NCI-H524 (cell line): Measurements from ENCODE around the gene ZNF462.

Experiments used
- DNase-seq, 2 experiments: peaks; one replicate each; lab custom pipeline; 2025; lab: John Stamatoyannopoulos, UW

The ZNF462 gene

DNA sequence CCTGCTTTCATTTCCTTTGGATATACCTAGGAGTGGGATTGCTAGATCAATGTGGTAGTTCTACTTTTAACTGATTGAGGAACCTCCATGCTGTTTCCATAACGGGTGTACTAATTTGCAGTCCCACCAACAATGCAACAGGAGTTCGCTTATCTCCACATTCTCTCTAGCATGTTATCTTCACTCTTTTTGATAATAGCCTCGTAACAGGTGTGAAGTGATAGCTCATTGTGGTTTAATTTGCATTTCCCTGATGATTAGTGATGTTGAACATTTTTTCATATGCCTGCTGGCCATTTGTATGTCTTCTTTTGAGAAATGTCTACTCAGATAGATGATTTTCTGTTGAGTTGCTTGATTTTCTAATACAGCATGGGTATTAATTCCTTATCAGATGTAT is 142.2 kb downstream of the ZNF462 start:
- DNase-seq, result no peak

GRCh38 chr9:107007402-107007801 is 144.4 kb downstream of the ZNF462 start:
- peak; percentile 68 to 88 for DNase-seq

DNA sequence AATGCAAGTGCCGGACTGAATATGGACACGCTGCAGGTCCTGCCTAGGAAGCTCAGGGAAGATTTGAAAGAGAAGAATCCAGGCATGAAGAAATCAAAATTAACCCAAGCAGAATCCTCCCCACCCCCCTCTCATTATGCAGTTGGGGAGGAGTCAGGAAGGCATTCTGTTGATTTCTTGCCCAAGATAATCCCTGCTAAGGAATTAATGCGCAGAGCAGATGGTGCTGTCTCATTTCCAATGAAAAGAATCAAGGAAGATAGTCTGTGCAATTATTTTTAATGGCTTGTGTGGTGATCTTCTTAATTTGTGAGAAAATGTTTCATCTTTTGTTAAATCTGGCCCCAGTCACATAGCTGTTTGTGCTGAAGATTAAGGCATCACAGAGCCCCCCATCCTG is 145.0 kb downstream of the ZNF462 start:
- DNase-seq, result peak; percentile 99

GRCh38 chr9:107008447-107008846 is 145.5 kb downstream of the ZNF462 start:
- DNase-seq, result no peak

DNA sequence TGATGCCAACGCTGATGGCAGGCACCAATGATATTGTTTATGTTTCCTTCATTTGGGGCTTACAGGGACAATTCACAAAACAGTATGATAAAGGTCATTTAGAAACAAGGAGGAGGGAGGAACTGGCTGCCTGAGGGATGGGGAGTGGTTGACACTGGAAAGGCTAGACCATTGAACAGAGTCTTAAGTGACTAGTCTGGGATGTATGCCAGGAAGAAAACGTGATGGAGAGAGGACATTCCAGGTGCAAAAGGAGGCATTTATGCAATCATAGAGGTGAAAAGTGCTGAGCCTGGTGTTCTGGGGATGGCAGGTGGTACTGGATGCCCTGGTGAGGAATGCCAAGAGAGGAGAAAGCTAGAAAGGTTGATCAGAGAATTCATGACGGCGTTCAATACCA is 153.4 kb downstream of the ZNF462 start:
- DNase-seq, result no peak

- DNase-seq, result no peak
These were observed 156.0 kb downstream of the ZNF462 start for GRCh38 chr9:107018861-107019545.

DNA sequence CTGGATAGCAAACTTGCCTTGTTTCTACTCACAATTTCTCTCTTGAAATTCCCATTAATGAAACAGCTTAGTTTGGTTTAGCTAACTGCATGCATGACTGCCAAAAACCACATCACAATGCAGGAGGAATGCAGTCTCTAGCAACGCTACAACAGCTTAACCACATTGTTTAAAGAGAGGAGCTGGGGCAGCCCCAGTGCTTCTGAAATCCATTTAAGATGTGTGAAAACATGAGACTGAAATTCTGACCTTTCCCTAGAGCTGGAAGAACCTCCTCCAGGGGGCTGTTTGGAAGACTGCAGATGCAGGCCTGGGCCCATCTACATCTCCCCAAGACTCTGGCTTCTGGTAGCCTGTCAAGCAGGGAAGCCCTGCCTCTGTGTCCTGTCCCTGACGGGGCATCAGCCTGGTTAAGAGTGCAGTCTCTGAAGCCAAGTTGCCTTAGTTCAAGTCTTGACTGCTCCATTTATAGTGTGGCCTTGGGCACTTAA is 157.1 kb downstream of the ZNF462 start:
- no peak for DNase-seq

GRCh38 chr9:107024193-107024592 is 161.2 kb downstream of the ZNF462 start:
- DNase-seq, result no peak

- no peak for DNase-seq
These were observed 162.5 kb downstream of the ZNF462 start for GRCh38 chr9:107025260-107026035.

GRCh38 chr9:107029146-107029545 is 166.2 kb downstream of the ZNF462 start:
- DNase-seq, result peak; percentile 62 to 85

DNA sequence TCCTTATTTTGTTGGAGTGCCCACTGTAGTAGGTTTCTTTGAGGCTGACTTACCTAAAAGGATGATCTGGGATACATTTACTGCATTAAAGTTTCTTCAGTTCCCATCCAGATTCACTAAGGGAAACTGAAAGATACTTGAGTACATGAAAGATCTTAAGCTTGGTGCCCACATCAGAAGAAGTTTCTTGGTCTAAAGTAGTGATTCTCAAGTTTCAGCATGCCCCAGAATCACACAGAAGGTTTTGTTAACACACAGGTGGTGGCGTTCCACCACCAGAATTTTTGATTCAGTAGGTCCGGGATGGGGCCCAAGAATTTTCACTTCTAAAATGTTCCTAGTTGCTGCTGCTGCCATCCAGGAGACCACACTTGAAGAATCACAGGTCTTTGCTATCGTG is 171.0 kb downstream of the ZNF462 start:
- DNase-seq, result no peak

GRCh38 chr9:107034831-107035230 is 171.9 kb downstream of the ZNF462 start:
- no peak for DNase-seq

- DNase-seq, result peak; percentile 94 to 97
These were observed 173.4 kb downstream of the ZNF462 start for GRCh38 chr9:107036367-107036766.

GRCh38 chr9:107039542-107039941 is 176.6 kb downstream of the ZNF462 start:
- DNase-seq, result peak in 1 of 2 experiments; percentile 73

GRCh38 chr9:107042606-107043005 is 179.6 kb downstream of the ZNF462 start:
- no peak for DNase-seq

DNA sequence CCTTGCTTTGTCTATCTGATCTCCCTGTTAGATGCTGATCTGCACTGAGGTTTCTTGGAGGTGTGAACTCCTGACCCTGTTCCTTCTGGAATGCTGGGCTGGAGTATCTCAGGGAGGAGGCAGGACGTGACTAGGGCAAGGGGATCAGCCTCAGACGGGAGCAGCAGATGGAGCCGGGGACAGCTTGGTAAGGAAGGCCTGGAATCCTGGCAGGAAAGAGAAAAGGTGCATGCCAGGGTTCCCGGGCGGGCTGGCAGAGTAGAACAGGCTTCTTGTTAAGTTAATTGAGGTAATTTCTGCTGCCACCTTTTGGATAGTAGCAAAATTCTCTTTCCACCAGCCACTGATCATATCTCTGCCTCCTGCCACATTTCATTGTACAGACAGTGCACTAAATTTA is 180.9 kb downstream of the ZNF462 start:
- peak; percentile 48 to 85 for DNase-seq

DNA sequence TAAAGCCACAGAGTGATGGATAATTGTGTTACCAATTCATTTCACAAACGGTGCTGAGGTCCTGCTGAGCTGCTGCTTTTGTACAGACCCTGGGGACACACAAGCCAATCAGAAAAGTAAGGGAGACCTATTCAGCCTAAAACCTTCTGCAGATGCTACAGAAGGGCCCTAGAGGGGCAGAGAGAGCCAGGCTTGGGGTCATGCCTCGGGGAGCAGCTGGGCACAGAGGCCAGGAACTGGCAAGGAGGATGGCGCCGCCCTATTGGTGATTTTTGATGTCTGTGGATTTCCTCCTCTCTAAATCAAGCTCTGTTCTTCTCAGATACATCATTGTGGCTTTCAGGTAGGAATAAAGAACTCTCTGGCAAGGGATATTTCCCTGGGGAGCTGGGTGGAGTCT is 181.9 kb downstream of the ZNF462 start:
- peak in 1 of 2 experiments; percentile 17 for DNase-seq

DNA sequence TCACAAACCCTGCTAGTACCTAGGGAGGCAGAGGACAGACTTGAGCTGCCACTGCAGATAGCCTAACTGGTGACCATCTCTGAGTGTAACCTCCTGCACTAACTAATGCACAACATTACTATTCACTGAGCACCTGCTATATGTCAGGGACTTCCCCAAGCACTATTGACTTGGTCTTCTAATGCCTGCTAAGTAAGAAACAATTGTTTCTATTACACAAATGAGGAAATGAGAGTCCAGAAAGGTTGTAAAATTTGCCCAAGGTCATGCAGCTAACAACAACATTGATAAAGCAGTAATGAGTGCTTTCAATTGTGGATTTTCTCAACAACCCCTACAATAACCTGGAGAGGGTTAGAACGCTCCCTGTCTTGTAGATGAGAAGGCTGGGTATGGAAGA is 183.7 kb downstream of the ZNF462 start:
- DNase-seq, result no peak

DNA sequence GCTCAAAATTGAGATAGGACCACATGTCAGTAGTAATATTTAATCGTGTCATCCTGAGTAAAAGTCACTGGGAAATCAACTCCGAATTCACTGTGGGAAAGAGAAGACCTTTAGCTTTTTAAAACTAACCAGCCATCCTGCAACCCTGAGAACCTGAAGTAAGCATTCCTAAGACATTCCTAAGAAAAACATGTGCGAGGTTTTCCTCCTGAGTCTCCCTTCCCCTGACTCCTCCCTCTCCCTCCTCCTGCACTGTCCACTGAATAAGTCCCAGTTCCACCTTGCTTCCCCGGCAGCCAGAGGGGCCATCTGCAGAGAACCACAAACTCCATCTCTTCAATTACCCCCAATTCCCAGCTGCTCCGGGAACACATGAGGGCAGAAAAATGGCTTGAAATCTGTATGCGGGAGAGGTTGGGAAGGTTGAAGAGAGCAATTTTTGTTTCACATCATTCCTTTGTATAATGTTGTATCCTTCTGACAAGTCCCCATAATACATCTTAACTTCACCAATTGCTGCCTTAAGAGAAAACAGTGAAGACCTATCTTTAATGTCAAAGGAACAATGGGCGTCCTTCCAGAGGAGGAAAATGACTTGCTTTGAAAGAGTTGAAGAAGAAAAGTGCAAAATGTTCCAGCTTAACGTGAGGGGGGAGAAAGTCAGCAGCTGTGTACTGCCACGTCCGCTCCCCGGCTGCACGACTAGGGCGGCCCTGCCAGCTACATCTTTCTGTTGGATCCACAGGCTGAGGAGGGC is 186.3 kb downstream of the ZNF462 start:
- DNase-seq, result no peak

DNA sequence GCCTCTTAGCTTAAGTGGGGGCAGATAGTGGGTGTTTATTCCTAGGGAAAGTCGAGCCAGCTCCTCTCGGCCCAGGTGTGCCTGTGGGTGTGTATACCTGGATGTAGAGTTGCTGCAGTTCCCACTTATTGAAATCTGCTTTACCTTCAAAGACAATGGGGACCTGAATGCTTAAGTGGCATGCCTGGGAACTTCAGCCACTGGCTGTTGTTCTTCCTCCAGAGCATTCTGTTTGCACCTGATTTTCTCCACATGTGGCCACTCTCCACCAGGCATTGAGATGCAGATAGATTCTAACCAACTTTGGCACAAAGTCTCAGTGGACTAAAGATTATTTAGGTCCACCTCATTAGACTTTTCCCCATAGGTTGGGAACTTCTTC is 186.8 kb downstream of the ZNF462 start:
- no peak for DNase-seq

DNA sequence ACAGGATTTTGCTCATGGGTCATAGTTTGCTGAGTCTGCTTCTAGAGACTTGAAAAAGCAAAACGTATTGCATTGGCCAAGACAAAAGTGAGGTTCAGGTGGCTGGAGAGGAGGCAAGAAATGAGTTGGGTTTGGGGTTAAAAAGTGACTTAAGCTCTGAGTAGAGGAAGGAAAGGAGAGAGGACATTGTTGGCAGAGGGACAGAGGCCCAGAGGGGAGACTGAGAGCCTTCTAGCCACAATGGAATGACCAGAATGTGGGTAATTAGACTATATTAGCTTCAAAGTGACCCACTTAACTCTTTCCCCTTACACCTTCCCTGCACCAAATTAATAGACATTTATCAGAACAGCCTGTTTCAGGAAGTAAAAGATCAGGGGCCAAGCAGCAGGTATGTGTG is 188.4 kb downstream of the ZNF462 start:
- DNase-seq, result no peak

DNA sequence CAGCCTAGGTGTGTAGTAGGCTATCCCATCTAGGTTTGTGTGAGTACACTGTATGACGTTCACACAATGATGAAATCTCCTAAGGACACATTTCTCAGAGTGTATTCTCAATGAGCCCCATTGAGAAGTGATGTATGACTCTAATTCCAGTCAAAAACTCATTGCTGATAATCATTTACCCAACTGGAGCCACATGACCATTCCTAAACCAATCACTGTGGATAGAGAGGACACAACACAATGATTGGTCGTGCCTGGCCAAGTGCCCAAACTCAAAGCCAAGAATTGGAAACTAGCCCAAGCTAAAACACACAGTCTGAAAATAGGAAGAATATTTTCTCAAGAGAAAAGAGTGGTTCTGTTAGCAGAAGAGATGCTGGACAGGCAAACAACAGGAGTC is 191.2 kb downstream of the ZNF462 start:
- DNase-seq, result no peak

DNA sequence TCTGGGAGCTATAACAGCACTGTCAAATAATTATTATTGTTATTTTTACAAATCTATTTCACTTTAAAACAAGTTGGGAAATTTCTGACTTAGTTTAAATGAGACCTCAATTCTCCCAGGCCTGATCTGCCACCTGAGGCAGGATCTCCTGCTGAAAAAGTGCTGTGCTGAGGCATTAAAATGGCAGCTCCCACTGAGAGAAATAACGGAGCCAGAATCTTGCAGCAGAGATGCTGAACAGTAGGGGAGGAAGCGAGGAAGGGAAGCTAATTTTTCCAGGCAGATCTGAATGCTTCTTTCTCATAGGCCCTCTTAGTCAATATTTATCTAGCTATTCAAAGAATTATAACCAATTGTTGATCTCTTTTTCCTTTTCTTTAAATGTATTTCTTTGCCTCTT is 196.3 kb downstream of the ZNF462 start:
- DNase-seq, result no peak
